Dedifferentiated amniotic fluid mesenchymal stem cell (primary cell): Measurements from ENCODE around the gene SLC25A23.
"Not testable (repeated sequence)": the region's sequence is repeated elsewhere in the genome, so short reads cannot be mapped to it uniquely, and the experiment has no call there.

Source experiments
- DNase-seq: peaks from one replicate; pipeline ENCODE4 v3.0.0-alpha.2; 2016; ENCODE audit errors: extremely low spot score

The SLC25A23 gene

DNA sequence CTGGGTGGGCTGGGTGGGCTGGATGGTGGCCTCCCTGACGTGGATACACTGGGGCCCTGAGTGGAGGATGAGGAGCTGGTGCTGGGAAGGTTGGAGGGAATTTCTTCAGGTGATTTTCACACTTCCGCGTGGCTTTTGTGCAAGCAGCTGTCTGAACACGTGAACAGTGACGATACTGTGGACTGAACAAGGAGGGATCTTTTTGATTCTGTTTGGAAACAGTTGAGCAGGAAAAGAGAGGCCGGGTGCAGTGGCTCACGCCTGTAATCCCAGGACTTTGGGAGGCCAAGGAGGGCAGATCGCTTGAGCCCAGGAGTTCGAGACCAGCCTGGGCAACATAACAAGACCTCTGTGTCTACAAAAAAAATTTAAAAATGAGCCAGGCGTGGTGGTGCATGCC is 57.5 kb downstream of the SLC25A23 start:
- DNase-seq: no peak

- DNase-seq: not testable (repeated sequence)
These were observed 59.3 kb downstream of the SLC25A23 start for GRCh38 chr19:6400062-6400944.

GRCh38 chr19:6396305-6396704 is 63.3 kb downstream of the SLC25A23 start:
- no peak for DNase-seq

- no peak for DNase-seq
These were observed 64.8 kb downstream of the SLC25A23 start for GRCh38 chr19:6394831-6395230.

DNA sequence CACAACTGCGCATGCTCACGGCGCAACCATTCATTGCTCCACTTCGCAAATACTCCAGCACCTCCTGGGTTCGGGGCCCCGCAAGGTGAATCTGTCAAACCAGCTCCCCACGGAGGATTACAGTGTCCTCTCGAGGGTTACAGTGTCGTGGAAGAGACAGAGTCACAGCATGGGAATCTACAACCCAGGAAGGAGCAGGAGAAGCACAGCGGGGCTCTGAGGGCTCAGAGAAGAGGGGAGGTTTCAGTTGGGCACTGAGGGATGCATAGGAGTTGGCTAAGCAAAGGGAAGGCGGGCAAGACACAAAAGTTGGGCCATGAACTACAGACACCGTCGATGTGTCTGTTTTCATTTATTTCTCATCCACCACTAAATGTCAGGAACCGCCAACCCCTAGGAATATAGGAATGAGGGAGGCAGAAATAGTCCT is 65.6 kb downstream of the SLC25A23 start:
- no peak for DNase-seq

GRCh38 chr19:6393074-6393982 is 66.3 kb downstream of the SLC25A23 start, which contains the start of gene GTF2F1:
Gene GTF2F1, minus strand, starts transcription at chr19:6393164. Its CDS starts 169 bp downstream, at chr19:6392995.
- DNase-seq: peak; percentile 94

DNA sequence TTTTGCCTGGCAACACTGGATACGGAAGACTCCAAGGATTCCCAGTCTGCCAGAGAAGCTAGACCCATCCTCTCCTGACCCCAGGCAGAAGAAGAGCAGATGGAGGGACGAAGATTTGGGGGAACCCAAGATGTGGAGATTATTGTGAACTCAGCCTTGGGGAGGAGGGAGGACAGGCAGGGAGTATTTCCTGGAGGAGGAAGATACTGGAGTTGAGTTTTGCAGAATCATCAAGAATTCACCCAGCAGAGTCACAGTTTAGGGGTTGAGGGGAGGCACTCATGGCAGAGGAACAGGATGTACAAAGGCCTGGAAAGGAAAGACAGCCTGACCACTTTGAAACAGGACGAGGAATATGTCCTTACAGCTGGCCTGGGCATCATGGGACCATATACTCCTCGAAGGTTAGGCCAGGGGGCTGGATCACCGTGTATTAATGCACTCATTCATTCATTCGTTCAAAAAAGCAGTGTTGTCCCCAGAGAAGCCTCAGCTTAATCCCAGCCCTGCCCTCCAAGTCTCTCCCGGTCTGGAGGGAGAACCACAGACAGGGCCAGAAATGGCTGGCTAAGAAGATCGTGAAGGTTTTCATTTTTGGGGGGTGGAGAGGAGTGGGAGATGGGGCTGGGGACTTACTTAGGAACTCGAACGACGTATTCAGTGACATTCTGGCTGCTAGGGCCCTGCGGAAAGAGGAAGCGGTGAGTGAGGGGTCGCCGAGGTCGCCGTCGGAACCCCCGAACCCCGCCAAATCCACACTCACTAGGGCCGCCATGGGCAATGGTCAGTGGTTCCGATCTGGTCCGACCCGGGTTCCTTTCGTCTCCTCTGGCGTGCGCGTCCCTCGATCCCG is 67.1 kb downstream of the SLC25A23 start:
- no peak for DNase-seq
